Nephron (organoid): Measurements from ENCODE around the gene UBB.

Experiments used
- H3K27ac Mint-ChIP-seq, 3 experiments: 2 replicates each; pipeline ENCODE4 v1.8.0; 2020; ENCODE audit warnings: mixed read lengths in 3 of 3, mild to moderate bottlenecking in 2 of 3, moderate library complexity in 1 of 3
- H3K27me3 Mint-ChIP-seq: 2 replicates; pipeline ENCODE4 v1.8.0; 2021; ENCODE audit warnings: low read depth, mild to moderate bottlenecking, moderate library complexity, mixed read lengths
- H3K36me3 Mint-ChIP-seq: 2 replicates; pipeline ENCODE4 v1.8.0; 2020; ENCODE audit warnings: low read depth, mixed read lengths
- H3K4me1 Mint-ChIP-seq: 2 replicates; pipeline ENCODE4 v1.8.0; 2020; ENCODE audit warnings: mixed read lengths
- H3K4me3 Mint-ChIP-seq, 3 experiments: 2 replicates each; pipeline ENCODE4 v1.8.0; 2020; ENCODE audit warnings: mild to moderate bottlenecking in 3 of 3, mixed read lengths in 3 of 3, moderate library complexity in 2 of 3
- H3K9me3 Mint-ChIP-seq: 2 replicates; pipeline ENCODE4 v1.8.0; 2020; ENCODE audit warnings: mixed read lengths
- TF ChIP-seq, protein P1 (sequence below), 3 experiments: fragments of 200-600 bp; sonication (generic); IDR thresholded peaks; one replicate each; pipeline ENCODE4 v1.5.0; 2021; ENCODE audit warnings: antibody characterized with exemption in 3 of 3; ENCODE audit not compliant: unreplicated experiment in 3 of 3

Gene UBB

DNA sequence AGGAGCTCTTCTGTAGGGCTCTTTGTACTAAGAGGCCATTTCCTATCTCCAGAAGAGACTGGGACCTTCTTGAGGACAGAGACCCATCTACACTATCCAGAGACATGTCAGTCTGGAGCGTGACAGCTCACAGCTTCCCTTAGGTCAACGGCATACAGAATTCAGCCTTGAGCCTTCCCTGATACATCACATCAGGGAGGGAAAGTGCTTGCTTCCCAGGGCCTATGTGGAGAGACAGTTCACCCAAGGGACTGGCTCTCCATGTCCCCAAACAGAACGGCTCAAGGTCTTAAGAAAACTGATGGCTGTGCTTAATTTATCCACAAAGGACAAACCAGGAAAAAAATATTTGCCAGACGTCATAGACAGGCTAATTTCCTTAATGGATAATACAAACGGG, 35.3 kb upstream of the UBB start:
- H3K27ac Mint-ChIP-seq, result no peak overlapping the region
- peaks cover 52% of the 10 kb centered on the region for H3K36me3 Mint-ChIP-seq
- TF ChIP-seq, protein P1, sequence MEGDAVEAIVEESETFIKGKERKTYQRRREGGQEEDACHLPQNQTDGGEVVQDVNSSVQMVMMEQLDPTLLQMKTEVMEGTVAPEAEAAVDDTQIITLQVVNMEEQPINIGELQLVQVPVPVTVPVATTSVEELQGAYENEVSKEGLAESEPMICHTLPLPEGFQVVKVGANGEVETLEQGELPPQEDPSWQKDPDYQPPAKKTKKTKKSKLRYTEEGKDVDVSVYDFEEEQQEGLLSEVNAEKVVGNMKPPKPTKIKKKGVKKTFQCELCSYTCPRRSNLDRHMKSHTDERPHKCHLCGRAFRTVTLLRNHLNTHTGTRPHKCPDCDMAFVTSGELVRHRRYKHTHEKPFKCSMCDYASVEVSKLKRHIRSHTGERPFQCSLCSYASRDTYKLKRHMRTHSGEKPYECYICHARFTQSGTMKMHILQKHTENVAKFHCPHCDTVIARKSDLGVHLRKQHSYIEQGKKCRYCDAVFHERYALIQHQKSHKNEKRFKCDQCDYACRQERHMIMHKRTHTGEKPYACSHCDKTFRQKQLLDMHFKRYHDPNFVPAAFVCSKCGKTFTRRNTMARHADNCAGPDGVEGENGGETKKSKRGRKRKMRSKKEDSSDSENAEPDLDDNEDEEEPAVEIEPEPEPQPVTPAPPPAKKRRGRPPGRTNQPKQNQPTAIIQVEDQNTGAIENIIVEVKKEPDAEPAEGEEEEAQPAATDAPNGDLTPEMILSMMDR (IDR thresholded peaks at IDR 0.05; ENCODE audit: unreplicated experiment in 3 of 3), result no peak
- H3K4me1 Mint-ChIP-seq, result no peaks in the 10 kb centered on the region
- H3K4me3 Mint-ChIP-seq, result no peak overlapping the region
- H3K9me3 Mint-ChIP-seq, result no peaks in the 10 kb centered on the region
- H3K27me3 Mint-ChIP-seq, result no peaks in the 10 kb centered on the region

DNA sequence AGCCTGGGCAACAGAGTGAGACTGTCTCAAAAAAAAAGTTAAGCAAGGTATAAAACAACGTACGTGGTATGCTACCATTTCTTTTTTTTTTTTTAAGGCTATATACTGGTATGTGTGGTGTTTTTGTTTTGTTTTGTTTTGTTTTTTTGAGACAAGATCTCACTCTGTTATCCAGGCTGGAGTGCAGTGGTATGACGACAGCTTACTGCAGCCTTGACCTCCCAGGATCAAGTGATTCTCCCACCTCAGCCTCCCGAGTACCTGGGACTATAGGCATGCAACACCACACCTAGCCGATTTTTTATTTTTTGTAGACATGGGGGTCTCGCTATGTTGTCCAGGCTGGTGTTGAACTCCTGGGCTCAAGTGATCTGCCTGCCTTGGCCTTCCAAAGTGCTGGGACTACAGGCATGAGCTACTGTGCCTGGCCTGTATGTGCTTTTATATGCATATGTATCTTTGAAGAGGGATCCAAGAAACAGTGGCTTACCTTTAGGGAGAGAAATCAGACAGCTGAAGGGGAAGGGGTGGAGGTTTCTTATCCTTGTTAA, 34.1 kb upstream of the UBB start:
- peaks cover 47% of the 10 kb centered on the region for H3K36me3 Mint-ChIP-seq
- TF ChIP-seq, protein P1 (IDR thresholded peaks at IDR 0.05; ENCODE audit: unreplicated experiment in 3 of 3), result no peak
- H3K27me3 Mint-ChIP-seq, result no peaks in the 10 kb centered on the region
- H3K9me3 Mint-ChIP-seq, result no peaks in the 10 kb centered on the region
- no peak overlapping the region for H3K27ac Mint-ChIP-seq
- peaks cover 2% of the 10 kb centered on the region for H3K4me1 Mint-ChIP-seq
- H3K4me3 Mint-ChIP-seq, result no peak overlapping the region

DNA sequence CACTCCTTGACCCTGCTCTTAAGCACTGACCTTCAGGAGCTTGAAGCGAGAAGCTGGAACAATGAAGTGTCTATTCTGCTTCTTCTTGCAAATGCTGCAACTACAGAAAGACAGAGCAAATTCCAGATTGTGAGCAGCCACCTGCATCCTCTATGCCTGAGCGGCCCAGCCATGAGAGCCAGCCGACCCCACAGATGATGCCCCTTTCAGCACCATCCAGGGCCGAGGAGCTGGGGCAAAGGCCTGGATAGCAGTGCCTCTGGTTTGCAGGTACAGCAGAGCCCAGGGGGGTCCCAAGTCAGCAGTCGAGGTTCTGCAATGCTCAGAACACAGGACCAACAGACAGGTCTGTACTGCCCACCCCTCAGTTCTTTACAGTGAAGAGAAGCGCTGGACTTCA, 32.3 kb upstream of the UBB start:
- Mint-ChIP-seq H3K9me3 (no peaks in the 10 kb centered on the region), H3K4me1 (peaks cover 10% of the 10 kb centered on the region), H3K4me3 (no peak overlapping the region), H3K36me3 (peaks cover 35% of the 10 kb centered on the region), H3K27ac (peak overlapping the region in 2 of 3 experiments; percentile 29 to 53), H3K27me3 (peaks cover 7% of the 10 kb centered on the region)
- TF ChIP-seq, protein P1 (IDR thresholded peaks at IDR 0.05; ENCODE audit: unreplicated experiment in 3 of 3), result no peak

DNA sequence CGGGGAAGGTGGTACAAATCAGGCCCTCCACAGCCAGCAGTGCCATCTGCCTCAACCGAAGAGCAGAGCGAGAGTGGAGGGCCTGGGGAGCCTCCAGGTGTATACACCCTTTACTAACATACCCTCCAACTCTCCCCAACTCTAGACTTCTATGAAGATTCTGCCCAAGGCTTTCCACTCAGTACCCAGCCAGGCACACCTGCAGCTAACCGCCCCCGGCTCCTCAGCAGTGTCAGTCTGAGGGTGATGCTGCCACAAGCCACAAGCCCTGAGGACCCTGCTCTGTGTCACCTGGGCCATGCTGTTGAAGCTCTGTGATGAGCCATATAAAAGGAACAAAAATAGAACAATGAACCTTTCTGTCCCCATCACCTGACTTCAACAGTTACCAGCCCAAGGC, 31.5 kb upstream of the UBB start:
- H3K27me3 Mint-ChIP-seq, result peaks cover 7% of the 10 kb centered on the region
- H3K4me1 Mint-ChIP-seq, result peaks cover 10% of the 10 kb centered on the region
- TF ChIP-seq, protein P1 (IDR thresholded peaks at IDR 0.05; ENCODE audit: unreplicated experiment in 3 of 3), result no peak
- no peak overlapping the region for H3K4me3 Mint-ChIP-seq
- peaks cover 26% of the 10 kb centered on the region for H3K36me3 Mint-ChIP-seq
- no peaks in the 10 kb centered on the region for H3K9me3 Mint-ChIP-seq
- peak overlapping the region in 1 of 3 experiments; percentile 66 for H3K27ac Mint-ChIP-seq

DNA sequence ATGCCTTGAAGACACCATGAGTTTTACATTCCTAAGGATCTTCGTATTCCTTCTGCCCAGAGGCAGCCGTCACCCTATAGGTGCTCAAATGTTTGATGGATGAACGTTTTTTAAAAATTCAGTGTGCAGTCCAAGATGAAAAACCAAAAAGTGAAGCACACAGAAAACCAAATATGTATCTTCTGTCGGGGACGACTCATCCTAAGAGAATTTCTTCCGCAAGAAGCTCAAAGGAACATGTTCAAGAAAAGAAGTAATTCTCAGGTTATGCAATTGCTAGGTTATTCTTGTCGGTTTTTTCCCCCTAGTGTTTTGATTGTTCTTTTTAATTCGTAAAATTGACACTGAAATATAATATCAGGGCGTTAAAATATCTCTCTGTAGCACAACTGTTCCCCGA, 29.1 kb upstream of the UBB start:
- H3K4me1 Mint-ChIP-seq, result peaks cover 10% of the 10 kb centered on the region
- peak overlapping the region; percentile 65 to 92 (median 83) for H3K27ac Mint-ChIP-seq
- H3K4me3 Mint-ChIP-seq, result peak overlapping the region; percentile 89 to 96 (median 91)
- TF ChIP-seq, protein P1 (IDR thresholded peaks at IDR 0.05; ENCODE audit: unreplicated experiment in 3 of 3), result no peak
- peaks cover 19% of the 10 kb centered on the region for H3K36me3 Mint-ChIP-seq
- H3K27me3 Mint-ChIP-seq, result peaks cover 7% of the 10 kb centered on the region
- H3K9me3 Mint-ChIP-seq, result no peaks in the 10 kb centered on the region

DNA sequence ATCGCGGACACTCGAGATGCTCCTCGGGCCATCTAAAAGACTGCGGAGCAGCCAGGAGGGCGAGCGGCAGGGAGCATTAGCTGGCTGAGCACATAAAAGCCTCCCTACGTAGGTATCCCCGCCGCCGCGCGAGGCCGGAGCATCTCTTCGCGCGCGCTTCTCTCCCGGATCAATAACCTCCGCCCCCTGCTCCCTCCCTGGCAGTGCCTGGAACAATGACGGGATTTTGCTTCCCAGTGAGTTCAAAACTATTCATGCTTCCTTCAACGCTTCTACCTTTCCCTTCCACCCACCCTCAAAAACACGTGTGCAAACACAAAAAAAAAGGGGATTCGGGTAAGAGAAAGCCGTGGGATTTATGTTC, 28.6 kb upstream of the UBB start:
- peaks cover 10% of the 10 kb centered on the region for H3K4me1 Mint-ChIP-seq

More for the DNA sequence above, 28.6 kb upstream of the UBB start:
- Mint-ChIP-seq H3K4me3 (peak overlapping the region; percentile 89 to 96 (median 91)), H3K9me3 (no peaks in the 10 kb centered on the region), H3K27ac (peak overlapping the region; percentile 65 to 92 (median 83)), H3K36me3 (peaks cover 15% of the 10 kb centered on the region), H3K27me3 (peaks cover 7% of the 10 kb centered on the region)
- TF ChIP-seq, protein P1 (IDR thresholded peaks at IDR 0.05; ENCODE audit: unreplicated experiment in 3 of 3), result no peak
